ENCODE data around the gene TMSB15C. TPM values are rescaled to one million over a fixed set of nuclear protein-coding genes. Genes with fewer than 3 reads are reported as not detected.
"Not testable (repeated sequence)": the region's sequence is repeated elsewhere in the genome, so short reads cannot be mapped to it uniquely, and the experiment has no call there.

Gene TMSB15C
- total RNA-seq: 1 to 10 TPM; 2.2 to 2.5 TPM

DNA sequence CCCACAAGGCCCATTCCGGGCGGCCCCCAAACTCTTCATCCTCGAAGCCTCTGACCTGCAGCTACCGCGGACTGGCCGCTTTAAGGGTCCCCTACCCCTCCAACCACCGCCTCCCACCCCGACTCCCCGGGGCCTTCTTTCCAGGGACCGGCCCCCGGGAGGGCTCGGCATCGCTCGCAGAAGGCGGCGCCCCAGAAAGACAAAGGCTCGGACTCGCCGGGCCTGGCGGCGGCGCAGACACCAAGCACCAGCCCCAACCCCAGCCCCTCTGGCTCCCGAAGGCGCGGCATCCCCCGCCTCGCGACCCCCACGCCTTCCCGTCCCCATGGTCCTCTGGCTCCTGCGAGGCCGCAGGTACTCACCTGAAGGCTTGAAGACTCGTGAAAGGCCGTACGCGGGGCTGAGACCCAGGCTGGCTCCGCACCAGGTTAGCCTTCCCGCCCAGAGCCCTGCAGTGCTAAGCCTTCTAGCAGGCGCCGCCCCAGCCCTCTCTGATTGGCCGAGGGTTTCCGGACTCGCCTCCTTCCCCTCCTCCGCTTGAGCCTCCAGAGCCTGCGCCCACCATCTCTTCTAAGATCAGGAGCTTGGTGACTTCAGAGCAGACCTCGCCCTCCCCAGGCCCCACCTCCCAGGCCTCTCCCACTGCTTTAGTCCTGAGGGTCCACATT is at the start of gene TMSB15C:
Gene TMSB15C, minus strand, starts transcription at position 459 of the 668 bp plus-strand sequence.
- not testable (repeated sequence) for H3K27me3 Mint-ChIP-seq, H3K27ac Mint-ChIP-seq, H3K9me3 Mint-ChIP-seq, H3K4me1 Mint-ChIP-seq, H3K36me3 Mint-ChIP-seq, DNase-seq, H3K4me3 Mint-ChIP-seq

DNA sequence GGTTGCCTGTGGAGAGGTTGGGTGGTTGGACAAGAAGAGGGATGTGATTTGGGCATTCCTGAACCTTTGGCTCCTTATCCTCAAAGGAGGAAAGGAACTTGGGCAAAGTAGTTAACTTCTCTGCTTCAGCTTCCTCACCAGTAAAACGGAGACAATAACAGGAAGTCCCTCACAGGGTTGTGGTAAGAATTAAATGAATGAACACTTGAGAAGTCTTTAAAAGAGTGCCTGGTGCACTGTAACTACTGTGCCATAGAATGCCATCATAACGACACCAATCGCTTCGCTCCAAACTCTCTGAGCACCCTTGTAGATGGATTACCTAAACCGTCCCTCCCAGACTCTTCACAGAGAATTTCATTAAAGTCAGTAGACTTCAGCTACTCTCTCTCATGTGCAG is 46.8 kb upstream of the TMSB15C start:
- Mint-ChIP-seq H3K9me3 (no peaks in the 10 kb centered on the region), H3K4me3 (peak overlapping the region; percentile 48), H3K36me3 (peaks cover 5% of the 10 kb centered on the region), H3K27ac (peak overlapping the region; percentile 81), H3K27me3 (no peaks in the 10 kb centered on the region), H3K4me1 (peaks cover 46% of the 10 kb centered on the region)
- DNase-seq: no peak

GRCh38 chrX:104118765-104119164 is 42.7 kb upstream of the TMSB15C start:
- Mint-ChIP-seq H3K9me3 (no peaks in the 10 kb centered on the region), H3K27me3 (no peaks in the 10 kb centered on the region), H3K36me3 (no peaks in the 10 kb centered on the region), H3K4me1 (peaks cover 59% of the 10 kb centered on the region), H3K27ac (no peak overlapping the region), H3K4me3 (no peak overlapping the region)
- DNase-seq: no peak

- peaks cover 2% of the 10 kb centered on the region for H3K36me3 Mint-ChIP-seq
- no peaks in the 10 kb centered on the region for H3K9me3 Mint-ChIP-seq
- peak overlapping the region; percentile 57 for H3K4me3 Mint-ChIP-seq
- DNase-seq: no peak
- peaks cover 51% of the 10 kb centered on the region for H3K4me1 Mint-ChIP-seq
- no peaks in the 10 kb centered on the region for H3K27me3 Mint-ChIP-seq
- peak overlapping the region; percentile 84 for H3K27ac Mint-ChIP-seq
Observed at GRCh38 chrX:104117759-104118158, 41.7 kb upstream of the TMSB15C start.

DNA sequence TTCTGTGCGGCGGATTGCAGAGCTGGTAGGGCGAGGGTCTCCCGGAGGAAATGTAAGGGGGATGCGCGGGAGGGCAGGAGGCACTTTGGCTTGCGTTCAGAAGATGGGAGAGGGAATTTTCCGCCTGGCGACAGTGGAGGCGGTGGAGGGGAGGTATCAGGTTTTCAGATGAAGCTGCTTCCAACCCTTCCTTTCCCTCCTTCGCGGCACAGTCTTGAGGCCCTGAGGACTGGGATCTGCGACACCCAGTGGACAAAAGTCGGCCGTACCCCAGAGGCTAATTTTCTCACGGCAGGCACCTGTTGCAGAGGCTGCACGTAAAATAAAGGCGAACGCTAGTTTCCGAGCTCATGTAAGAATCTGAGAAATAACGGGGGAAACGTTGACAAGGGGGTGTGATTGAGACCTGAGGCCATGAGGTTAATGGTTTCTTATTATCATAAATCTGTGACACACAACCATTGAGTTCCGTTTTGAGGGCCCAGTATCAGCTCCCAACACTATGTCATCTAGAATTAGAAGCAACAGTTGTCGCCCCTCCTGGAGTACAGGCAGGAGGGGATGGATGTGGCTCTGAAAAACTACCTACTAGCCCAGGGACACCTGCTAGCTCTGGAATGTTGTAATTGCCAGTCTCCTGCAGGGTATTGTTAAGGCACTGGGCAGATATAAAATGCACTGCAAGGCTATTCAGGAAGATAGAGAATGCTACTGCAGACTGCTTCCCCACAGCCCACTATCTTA is 37.4 kb upstream of the TMSB15C start:
- Mint-ChIP-seq H3K27me3 (no peaks in the 10 kb centered on the region), H3K36me3 (peaks cover 9% of the 10 kb centered on the region), H3K9me3 (no peaks in the 10 kb centered on the region), H3K4me1 (peaks cover 47% of the 10 kb centered on the region), H3K27ac (peak overlapping the region; percentile 90), H3K4me3 (peak overlapping the region; percentile 90)
- peak; percentile 55 for DNase-seq

DNA sequence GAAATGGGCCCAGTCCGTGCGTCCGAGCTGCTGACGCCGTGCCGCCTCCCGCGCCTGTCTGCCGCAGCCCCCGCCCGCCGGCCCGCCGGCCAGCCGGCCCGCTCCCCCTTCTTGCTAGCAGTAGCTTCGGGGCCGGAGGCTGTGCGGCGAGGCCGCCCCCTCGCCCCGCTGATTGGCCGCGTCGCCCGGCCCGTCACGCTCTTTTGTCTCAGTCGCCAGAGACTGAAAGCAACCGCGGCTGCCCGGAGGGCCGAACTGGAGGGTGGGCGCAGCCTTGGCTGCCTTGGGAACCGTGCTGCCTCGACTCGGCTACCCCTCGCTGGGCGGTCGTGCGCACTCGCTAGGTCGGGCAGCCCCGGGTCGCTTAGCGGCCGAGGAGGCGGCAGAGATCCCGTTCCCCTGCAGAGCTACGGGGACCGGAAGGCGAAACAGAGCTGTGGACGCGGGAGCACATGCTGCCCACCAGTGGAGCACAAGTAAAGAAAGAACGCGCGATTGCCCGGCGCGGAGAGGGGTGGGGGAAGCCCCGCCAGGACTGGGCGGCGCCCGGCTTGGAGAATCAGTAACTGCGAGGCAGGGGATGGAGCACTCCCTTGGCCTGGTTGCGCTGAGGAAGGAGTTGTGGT is 36.4 kb upstream of the TMSB15C start, which contains the start of gene ZCCHC18:
Gene ZCCHC18, plus strand, starts transcription at position 198 of the 626 bp plus-strand sequence. CDS start 1,589 bp downstream, outside the sequence.
- peak; percentile 69 for DNase-seq
- H3K4me1 Mint-ChIP-seq: peaks cover 38% of the 10 kb centered on the region
- H3K36me3 Mint-ChIP-seq: peaks cover 10% of the 10 kb centered on the region
- no peaks in the 10 kb centered on the region for H3K27me3 Mint-ChIP-seq
- peak within 1 kb of the TSS; percentile 90 for H3K4me3 Mint-ChIP-seq
- H3K9me3 Mint-ChIP-seq: no peaks in the 10 kb centered on the region
- H3K27ac Mint-ChIP-seq: peak within 1 kb of the TSS; percentile 90

- H3K36me3 Mint-ChIP-seq: peaks cover 11% of the 10 kb centered on the region
- H3K4me3 Mint-ChIP-seq: peak overlapping the region; percentile 90
- DNase-seq: not testable (repeated sequence)
Observed at GRCh38 chrX:104110491-104111240, 34.6 kb upstream of the TMSB15C start.

GRCh38 chrX:104108955-104109354 is 32.9 kb upstream of the TMSB15C start:
- no peaks in the 10 kb centered on the region for H3K9me3 Mint-ChIP-seq
- no peaks in the 10 kb centered on the region for H3K27me3 Mint-ChIP-seq
- no peak overlapping the region for H3K4me3 Mint-ChIP-seq
- DNase-seq: no peak
- peaks cover 26% of the 10 kb centered on the region for H3K4me1 Mint-ChIP-seq
- H3K27ac Mint-ChIP-seq: no peak overlapping the region
- H3K36me3 Mint-ChIP-seq: peaks cover 11% of the 10 kb centered on the region

More at GRCh38 chrX:104110491-104111240, 34.6 kb upstream of the TMSB15C start:
- peak overlapping the region; percentile 72 for H3K27ac Mint-ChIP-seq
- H3K9me3 Mint-ChIP-seq, H3K27me3 Mint-ChIP-seq: not testable (repeated sequence)
- peaks cover 30% of the 10 kb centered on the region for H3K4me1 Mint-ChIP-seq

- no peaks in the 10 kb centered on the region for H3K27me3 Mint-ChIP-seq
- peaks cover 22% of the 10 kb centered on the region for H3K4me1 Mint-ChIP-seq
- H3K9me3 Mint-ChIP-seq: no peaks in the 10 kb centered on the region
- peaks cover 10% of the 10 kb centered on the region for H3K36me3 Mint-ChIP-seq
- H3K27ac Mint-ChIP-seq: no peak overlapping the region
- DNase-seq: no peak
- H3K4me3 Mint-ChIP-seq: no peak overlapping the region
Observed at GRCh38 chrX:104105330-104106262, 29.6 kb upstream of the TMSB15C start.

DNA sequence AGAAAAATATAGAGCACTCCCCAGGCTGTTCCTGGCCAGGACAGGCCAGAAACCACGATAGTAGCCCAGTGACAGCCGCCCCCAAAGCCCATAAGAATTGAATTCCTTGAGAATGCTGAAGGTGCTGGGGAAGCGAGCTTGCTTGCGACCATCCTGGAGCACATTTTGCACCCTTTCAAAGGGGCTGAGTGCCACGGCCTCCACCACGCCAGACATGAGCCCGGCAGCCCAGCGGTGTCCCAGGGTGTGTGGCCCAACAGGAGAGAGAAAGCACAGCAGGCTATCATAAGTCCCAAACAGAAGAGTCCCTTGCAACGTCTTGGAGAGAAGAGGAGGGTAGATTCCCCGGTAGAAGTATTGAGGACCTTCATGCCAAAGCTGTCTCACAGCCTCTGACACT is 28.6 kb upstream of the TMSB15C start:
- peaks cover 16% of the 10 kb centered on the region for H3K4me1 Mint-ChIP-seq
- H3K27me3 Mint-ChIP-seq: no peaks in the 10 kb centered on the region
- H3K36me3 Mint-ChIP-seq: peaks cover 4% of the 10 kb centered on the region
- no peak overlapping the region for H3K27ac Mint-ChIP-seq
- no peak overlapping the region for H3K4me3 Mint-ChIP-seq
- H3K9me3 Mint-ChIP-seq: no peaks in the 10 kb centered on the region
- DNase-seq: no peak

GRCh38 chrX:104098919-104099318 is 22.9 kb upstream of the TMSB15C start:
- Mint-ChIP-seq H3K4me3 (no peak overlapping the region), H3K27me3 (no peaks in the 10 kb centered on the region), H3K36me3 (no peaks in the 10 kb centered on the region), H3K9me3 (no peaks in the 10 kb centered on the region), H3K27ac (no peak overlapping the region), H3K4me1 (peaks cover 6% of the 10 kb centered on the region)
- no peak for DNase-seq

DNA sequence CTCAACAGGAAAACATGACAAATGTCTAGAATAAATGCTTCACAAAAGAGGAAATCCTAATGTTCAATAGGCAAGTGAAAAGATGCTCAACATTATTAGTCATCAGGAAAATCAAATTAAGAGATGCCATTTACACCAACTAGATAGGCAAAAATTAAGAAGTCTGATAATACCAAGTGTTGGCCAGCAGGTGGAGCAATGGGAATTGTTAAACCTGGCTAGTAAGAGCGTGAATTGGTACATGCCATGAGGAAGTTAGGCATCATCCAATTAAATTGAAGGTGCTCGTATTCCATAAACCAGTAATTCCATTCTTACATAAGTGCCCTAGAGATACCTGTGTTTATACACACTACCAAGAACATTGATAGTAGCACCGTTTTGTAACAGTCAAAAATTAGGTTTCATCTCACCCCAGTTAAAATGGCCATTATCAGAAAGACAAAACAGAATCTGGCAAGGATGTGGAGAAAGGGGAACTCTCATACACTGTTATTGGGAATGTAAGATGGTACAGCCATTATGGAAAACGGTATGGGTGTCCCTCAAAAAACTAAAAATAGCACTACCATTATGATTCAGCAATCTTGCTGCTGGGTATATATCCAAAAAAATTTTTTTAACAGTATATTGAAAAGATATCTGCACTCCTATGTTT is 22.2 kb upstream of the TMSB15C start:
- DNase-seq: peak; percentile 31
- no peaks in the 10 kb centered on the region for H3K9me3 Mint-ChIP-seq
- H3K27ac Mint-ChIP-seq: no peak overlapping the region
- peaks cover 6% of the 10 kb centered on the region for H3K4me1 Mint-ChIP-seq
- no peaks in the 10 kb centered on the region for H3K36me3 Mint-ChIP-seq
- H3K4me3 Mint-ChIP-seq: no peak overlapping the region
- H3K27me3 Mint-ChIP-seq: no peaks in the 10 kb centered on the region

DNA sequence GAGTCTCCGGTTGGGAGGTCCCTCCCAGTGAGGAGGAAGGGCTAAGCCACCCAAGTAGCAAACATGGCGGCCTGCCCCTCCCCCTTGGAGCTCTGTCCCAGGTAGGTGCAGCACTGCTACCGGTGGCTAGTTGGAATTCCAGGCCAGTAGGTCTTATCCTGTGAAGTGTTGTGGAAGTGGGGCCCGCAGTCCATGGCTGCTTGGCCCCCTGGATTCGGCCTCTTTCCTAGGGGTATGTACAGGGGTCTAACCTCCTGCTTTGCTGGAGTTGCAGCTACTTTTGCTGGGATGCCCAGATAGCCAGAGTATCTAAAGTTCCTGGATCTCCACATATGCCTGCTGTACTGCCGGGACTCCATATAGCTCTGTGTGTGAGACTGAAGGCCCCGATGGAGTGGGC is 9.9 kb upstream of the TMSB15C start:
- no peaks in the 10 kb centered on the region for H3K4me1 Mint-ChIP-seq
- no peak overlapping the region for H3K27ac Mint-ChIP-seq
- H3K36me3 Mint-ChIP-seq: no peaks in the 10 kb centered on the region

More for the DNA sequence above, 9.9 kb upstream of the TMSB15C start:
- no peak overlapping the region for H3K4me3 Mint-ChIP-seq
- peaks cover 8% of the 10 kb centered on the region for H3K27me3 Mint-ChIP-seq
- no peaks in the 10 kb centered on the region for H3K9me3 Mint-ChIP-seq
- no peak for DNase-seq
